Esophagus squamous epithelium (tissue), 4 donors: Measurements from ENCODE around the gene ADAMTS3.

Experiments used
- POLR2A ChIP-seq, 4 donors: fragments of 450-650 bp; IDR thresholded peaks; one replicate each; pipeline ENCODE4 v1.6.1; 2017; ENCODE audit warnings: antibody characterized with exemption in 4 of 4, mild to moderate bottlenecking in 4 of 4, moderate library complexity in 3 of 4
- TF ChIP-seq, protein P1 (sequence below), 6 experiments: fragments of 450-650 bp in 4 of 6; fragments of 200-600 bp in 2 of 6; sonication (generic) in 2 of 6; IDR thresholded peaks; one replicate each; pipeline ENCODE4 v1.5.1; 2016 to 2019; ENCODE audit warnings: antibody characterized with exemption in 6 of 6, mild to moderate bottlenecking in 4 of 6, moderate library complexity in 4 of 6

DNA sequence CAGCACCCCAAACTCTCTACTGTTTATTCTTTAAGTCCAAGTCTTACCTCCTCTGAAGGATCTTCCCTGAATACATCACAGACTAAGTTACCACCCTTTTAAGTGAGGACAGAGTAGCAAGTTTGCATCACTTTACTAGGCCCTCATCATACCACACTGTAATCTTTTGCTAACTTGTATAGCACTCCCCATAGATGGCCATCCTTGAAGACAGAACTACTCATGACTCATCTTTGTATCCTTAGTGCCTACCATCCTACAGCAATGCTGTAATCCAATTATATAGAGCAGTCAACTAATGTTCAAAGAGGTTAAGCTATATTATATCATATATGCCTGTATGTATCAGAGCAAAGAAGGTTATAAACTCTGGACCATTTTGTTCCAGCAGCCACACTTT lies 101.4 kb downstream of the ADAMTS3 start:
- TF ChIP-seq POLR2A (IDR thresholded peaks at IDR 0.05): no peak
- TF ChIP-seq, protein P1, sequence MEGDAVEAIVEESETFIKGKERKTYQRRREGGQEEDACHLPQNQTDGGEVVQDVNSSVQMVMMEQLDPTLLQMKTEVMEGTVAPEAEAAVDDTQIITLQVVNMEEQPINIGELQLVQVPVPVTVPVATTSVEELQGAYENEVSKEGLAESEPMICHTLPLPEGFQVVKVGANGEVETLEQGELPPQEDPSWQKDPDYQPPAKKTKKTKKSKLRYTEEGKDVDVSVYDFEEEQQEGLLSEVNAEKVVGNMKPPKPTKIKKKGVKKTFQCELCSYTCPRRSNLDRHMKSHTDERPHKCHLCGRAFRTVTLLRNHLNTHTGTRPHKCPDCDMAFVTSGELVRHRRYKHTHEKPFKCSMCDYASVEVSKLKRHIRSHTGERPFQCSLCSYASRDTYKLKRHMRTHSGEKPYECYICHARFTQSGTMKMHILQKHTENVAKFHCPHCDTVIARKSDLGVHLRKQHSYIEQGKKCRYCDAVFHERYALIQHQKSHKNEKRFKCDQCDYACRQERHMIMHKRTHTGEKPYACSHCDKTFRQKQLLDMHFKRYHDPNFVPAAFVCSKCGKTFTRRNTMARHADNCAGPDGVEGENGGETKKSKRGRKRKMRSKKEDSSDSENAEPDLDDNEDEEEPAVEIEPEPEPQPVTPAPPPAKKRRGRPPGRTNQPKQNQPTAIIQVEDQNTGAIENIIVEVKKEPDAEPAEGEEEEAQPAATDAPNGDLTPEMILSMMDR (IDR thresholded peaks at IDR 0.05): no peak
